NCI-H82 treated with DMSO at 0.1 percent for 48 hours (cell line): Measurements from ENCODE around the gene APOBEC3H.

Source experiments
- DNase-seq: peaks from one replicate; lab custom pipeline; 2025; ENCODE audit not compliant: unreplicated experiment; lab: John Stamatoyannopoulos, UW

Gene APOBEC3H

DNA sequence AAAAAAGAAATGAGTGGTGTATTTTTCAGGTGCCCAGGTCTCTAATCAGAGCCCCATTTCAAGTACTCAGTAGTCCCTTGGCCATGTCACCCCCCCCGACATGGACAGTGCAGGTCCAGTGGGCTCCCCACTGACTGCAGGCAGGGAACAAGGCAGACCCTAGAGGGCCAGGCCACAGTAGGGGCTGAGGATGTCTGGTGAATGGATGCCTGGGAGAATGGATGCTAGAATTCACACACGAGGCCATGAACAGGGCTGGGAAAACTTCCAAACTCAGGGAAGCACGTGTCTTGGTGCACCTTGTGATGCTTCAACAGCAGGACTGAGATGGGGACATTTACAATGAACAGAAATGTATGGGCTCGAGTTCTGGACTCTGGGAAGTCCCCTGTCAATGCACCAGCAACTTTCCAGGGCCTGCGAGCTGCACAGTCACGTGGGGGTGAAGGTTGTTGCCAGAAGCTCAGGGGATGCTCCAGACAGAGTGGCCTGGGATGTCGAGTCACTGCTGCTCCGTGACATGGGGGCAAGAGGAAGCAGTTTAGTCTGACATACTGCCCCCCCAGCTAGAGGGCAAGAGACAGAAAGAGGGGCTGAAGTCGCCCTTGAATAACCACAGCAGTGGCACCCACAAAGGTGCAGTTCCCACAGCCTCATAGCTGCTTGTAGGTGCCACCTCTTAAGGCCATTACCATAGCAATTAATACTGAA lies 16.8 kb upstream of the APOBEC3H start:
- no peak for DNase-seq

DNA sequence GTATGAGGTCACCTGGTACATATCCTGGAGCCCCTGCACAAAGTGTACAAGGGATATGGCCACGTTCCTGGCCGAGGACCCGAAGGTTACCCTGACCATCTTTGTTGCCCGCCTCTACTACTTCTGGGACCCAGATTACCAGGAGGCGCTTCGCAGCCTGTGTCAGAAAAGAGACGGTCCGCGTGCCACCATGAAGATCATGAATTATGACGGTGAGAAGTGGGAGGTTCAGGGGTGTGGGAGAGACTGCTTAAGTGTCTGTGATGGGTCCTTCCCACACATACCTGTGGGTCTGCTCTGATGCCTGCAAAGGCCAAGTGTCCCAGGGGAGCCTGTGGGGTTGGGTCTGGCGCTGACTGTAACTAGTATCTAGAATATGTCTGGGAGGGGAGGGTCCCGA lies 16.0 kb upstream of the APOBEC3H start:
- no peak for DNase-seq

DNA sequence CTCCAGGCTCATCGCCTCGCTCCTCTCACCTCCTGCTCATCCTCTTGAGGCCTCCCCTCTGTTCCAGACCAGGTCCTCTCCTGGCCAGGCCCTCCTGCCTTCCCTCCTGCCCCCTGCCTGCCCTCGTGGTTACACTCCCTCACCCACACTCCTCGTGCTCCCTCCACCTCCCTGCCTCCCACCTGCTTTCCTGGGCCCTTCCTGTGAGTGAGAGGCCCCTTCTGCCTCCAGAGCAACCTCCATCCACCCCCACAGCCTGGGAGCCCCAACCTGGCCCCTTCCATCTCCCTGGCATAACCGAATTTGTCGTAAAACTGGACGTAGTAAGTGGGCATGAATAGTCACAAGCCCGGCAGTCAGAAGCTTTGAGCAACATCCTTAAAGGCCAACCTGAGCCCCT lies 15.4 kb upstream of the APOBEC3H start:
- DNase-seq: no peak

GRCh38 chr22:39083212-39084165 lies 13.6 kb upstream of the APOBEC3H start:
- no peak for DNase-seq

- DNase-seq: no peak
Measured at GRCh38 chr22:39084666-39085065, 12.4 kb upstream of the APOBEC3H start.

GRCh38 chr22:39087098-39087497 lies 9.9 kb upstream of the APOBEC3H start:
- DNase-seq: no peak

DNA sequence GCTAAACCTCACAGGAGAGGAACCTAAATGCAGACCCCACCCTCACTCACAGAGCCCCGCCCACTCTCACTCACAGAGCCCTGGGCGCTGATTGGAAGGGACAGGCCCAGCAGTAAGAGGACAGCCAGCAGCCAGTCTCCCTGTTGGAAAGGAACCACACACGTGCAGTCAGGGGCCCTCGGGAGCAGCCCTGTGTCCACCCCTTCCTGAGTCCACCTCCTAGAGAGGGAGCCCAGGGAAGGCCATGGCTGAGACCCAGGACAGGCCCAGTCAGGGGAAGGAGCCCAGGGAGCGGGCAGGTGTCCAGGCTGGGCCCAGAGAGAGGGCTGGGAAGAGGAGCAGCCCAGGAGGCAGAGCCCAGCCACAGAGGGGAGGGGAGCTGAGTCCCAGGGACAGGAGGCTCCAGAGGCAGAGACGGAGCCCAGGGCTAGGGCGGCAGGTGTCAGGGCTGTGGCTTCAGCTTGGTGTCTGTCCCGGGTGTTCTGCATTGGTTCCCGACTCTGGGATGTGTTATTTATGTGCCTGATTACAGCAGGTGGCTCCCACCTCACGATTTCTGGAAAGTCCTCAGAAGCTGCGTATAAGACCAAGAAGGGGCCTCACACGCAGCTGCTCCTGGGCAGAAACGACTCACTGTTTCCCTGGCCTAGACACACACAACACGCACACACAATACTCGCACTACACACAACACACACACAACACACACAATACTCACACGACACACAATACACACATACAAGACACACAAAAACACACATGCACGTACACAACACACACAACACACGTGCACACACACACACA lies 9.0 kb upstream of the APOBEC3H start:
- no peak for DNase-seq

GRCh38 chr22:39088685-39089032 lies 8.4 kb upstream of the APOBEC3H start:
- no peak for DNase-seq

DNA sequence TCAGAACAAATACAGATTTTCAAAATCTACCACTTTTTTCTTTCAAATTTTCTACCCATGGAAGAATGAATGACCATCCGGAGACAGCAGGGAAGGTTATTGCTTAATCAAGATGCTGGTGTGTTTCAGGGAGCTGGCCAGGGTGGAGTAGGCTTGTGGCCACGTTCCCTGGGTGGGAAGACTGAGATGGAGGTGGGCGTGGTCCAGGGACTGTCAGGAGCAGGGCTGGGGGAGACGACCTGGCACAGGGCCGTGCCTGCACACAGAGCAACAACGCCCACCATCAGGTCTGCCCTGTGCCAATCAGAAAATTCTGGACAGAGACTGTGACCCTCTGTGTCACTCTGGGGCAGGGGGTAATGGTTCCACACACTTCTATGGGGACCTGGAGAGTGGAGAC lies 7.1 kb upstream of the APOBEC3H start:
- no peak for DNase-seq

- DNase-seq: no peak
Measured at GRCh38 chr22:39090426-39091064, 6.5 kb upstream of the APOBEC3H start.

- DNase-seq: no peak
Measured at GRCh38 chr22:39091126-39092081, 5.6 kb upstream of the APOBEC3H start.

- no peak for DNase-seq
Measured at GRCh38 chr22:39092111-39092862, 4.8 kb upstream of the APOBEC3H start.

GRCh38 chr22:39094717-39095389 lies 2.2 kb upstream of the APOBEC3H start:
- DNase-seq: no peak

DNA sequence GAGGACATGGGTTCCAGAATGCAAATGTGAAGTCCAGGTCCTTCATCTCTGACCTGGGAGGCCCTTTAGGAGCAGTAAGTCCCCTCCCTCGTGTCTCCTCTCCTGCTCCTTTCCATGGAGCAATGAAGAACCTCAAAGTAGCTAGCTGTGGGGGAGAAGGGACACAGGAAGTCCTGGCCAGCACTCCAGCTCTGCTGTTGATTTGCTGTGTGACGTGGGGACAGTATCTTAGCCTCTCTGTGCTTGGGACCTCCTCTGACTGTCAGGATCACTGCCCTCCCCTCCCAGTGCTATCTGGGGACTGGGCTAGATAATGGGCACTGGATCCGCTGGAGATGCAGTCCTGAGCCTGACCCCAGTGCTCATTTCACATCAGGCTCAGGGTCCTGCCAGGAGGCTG lies 1.1 kb upstream of the APOBEC3H start:
- no peak for DNase-seq

GRCh38 chr22:39098026-39098425 lies 982 bp downstream of the APOBEC3H start:
- no peak for DNase-seq

DNA sequence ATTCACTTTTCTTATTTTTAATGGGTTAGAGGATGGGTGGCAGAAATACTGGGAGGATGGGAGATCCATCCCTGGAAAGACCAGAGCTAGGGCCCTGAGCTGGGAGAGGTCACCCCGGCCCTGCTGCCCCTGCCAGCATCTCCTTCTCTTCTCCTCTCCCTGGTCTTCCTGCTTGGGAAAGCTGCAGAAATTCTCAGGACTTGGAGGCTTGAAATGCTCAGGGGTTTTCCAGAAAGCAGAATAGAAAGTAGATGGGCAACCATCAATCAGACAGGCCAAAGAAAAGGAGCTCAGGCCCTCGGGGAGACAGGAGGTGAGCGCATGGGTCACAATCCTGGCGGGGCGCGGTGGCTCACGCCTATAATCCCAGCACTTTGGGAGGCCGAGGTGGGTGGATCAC lies 1.5 kb downstream of the APOBEC3H start:
- no peak for DNase-seq

DNA sequence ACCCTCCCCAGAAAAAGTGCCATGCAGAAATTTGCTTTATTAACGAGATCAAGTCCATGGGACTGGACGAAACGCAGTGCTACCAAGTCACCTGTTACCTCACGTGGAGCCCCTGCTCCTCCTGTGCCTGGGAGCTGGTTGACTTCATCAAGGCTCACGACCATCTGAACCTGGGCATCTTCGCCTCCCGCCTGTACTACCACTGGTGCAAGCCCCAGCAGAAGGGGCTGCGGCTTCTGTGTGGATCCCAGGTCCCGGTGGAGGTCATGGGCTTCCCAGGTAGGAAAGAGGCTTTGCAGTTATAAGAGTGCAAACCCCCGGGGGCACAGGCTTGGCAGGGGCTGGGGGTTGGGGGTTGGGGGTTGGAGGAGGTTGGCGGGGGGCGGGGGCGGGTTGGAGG lies 4.2 kb downstream of the APOBEC3H start:
- DNase-seq: no peak

DNA sequence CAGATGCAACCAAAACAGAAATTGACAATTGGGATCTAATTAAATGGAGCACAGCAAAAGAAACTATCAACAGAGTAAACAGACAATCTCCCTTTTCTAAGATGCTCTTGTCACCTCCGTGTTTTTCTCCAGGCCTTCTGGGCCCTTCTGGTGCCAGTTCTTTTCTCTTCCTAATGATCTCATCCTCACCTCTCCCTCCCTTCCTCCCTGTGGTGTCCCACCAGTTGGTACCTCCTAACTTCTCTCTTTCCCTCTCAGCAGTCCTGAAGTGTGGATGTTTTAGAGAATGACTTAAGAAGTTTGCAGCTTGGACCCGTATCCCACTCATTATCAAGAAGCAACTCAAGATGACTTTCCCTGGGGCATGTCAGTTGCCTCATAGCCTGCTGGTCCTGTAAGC lies 6.4 kb downstream of the APOBEC3H start:
- DNase-seq: no peak

GRCh38 chr22:39106326-39106725 lies 9.3 kb downstream of the APOBEC3H start:
- no peak for DNase-seq
